ENCODE measurements around the gene EDNRB.

GRCh38 chr13:77928909-77929308 is 10.3 kb upstream of the EDNRB start:
- TF ChIP-seq, protein P1, sequence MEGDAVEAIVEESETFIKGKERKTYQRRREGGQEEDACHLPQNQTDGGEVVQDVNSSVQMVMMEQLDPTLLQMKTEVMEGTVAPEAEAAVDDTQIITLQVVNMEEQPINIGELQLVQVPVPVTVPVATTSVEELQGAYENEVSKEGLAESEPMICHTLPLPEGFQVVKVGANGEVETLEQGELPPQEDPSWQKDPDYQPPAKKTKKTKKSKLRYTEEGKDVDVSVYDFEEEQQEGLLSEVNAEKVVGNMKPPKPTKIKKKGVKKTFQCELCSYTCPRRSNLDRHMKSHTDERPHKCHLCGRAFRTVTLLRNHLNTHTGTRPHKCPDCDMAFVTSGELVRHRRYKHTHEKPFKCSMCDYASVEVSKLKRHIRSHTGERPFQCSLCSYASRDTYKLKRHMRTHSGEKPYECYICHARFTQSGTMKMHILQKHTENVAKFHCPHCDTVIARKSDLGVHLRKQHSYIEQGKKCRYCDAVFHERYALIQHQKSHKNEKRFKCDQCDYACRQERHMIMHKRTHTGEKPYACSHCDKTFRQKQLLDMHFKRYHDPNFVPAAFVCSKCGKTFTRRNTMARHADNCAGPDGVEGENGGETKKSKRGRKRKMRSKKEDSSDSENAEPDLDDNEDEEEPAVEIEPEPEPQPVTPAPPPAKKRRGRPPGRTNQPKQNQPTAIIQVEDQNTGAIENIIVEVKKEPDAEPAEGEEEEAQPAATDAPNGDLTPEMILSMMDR (IDR thresholded peaks at IDR 0.05): no peak
- TF ChIP-seq POLR2A (IDR thresholded peaks at IDR 0.05): no peak

All from lower leg skin (tissue), 3 donors.